ENCODE data around the gene CREB3L2. TPM values are rescaled to one million over a fixed set of nuclear protein-coding genes. Genes with fewer than 3 reads are reported as not detected.

Gene CREB3L2
- total RNA-seq, 1 donor from 2014 or later = 50.6 TPM

DNA sequence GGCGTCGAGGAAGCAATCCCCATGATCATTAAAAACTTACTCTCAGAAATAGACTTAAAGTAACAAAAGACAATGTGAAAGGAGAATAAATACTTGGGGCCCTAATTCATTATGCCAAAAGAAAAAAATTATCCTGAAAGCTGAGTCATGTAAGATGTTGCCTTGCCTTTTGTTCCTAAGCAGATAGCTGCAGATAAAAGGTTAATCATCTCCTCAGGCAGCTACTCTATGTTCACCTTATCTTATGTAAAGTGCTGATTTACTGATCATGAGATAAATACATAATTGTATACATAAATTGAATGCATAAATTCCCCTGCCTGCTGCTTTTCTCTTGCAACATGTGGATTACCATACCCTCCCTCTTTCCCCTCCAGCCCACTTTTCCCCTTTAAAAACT is 28.1 kb upstream of the CREB3L2 start:
- Mint-ChIP-seq H3K4me1 (ENCODE audit: unreplicated experiment) (no peaks in the 10 kb centered on the region), H3K27me3 (ENCODE audit: unreplicated experiment) (no peaks in the 10 kb centered on the region), H3K36me3 (ENCODE audit: low read depth, unreplicated experiment) (peaks cover 8% of the 10 kb centered on the region), H3K9me3 (ENCODE audit: unreplicated experiment) (peaks cover 8% of the 10 kb centered on the region), H3K4me3 (ENCODE audit: unreplicated experiment) (no peak overlapping the region), H3K27ac (ENCODE audit: unreplicated experiment) (no peak overlapping the region)
- TF ChIP-seq, protein P1, sequence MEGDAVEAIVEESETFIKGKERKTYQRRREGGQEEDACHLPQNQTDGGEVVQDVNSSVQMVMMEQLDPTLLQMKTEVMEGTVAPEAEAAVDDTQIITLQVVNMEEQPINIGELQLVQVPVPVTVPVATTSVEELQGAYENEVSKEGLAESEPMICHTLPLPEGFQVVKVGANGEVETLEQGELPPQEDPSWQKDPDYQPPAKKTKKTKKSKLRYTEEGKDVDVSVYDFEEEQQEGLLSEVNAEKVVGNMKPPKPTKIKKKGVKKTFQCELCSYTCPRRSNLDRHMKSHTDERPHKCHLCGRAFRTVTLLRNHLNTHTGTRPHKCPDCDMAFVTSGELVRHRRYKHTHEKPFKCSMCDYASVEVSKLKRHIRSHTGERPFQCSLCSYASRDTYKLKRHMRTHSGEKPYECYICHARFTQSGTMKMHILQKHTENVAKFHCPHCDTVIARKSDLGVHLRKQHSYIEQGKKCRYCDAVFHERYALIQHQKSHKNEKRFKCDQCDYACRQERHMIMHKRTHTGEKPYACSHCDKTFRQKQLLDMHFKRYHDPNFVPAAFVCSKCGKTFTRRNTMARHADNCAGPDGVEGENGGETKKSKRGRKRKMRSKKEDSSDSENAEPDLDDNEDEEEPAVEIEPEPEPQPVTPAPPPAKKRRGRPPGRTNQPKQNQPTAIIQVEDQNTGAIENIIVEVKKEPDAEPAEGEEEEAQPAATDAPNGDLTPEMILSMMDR (IDR thresholded peaks at IDR 0.05; ENCODE audit: unreplicated experiment) = no peak
- no peak for DNase-seq (ENCODE audit: low spot score)

DNA sequence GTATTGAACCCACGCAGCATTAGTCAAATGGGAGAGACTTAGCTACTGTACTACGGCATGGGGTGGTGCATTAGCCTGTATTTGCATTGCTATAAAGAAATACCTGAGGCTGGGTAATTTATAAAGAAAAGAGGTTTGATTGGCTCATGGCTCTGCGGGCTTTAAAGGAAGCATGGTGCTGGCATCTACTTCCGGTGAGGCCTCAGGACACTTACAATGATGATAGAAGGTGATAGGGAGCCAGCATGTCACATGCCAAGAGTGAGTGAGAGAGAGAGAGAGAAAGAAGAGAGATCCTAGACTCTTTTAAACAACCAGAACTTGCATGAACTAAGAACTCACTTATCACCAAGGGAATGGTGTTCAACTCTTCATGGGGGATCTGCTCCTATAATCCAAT is 27.2 kb upstream of the CREB3L2 start:
- TF ChIP-seq, protein P1 (IDR thresholded peaks at IDR 0.05; ENCODE audit: unreplicated experiment) = no peak
- H3K36me3 Mint-ChIP-seq (ENCODE audit: low read depth, unreplicated experiment) = peaks cover 4% of the 10 kb centered on the region
- H3K27ac Mint-ChIP-seq (ENCODE audit: unreplicated experiment) = no peak overlapping the region
- peaks cover 4% of the 10 kb centered on the region for H3K9me3 Mint-ChIP-seq (ENCODE audit: unreplicated experiment)
- no peaks in the 10 kb centered on the region for H3K27me3 Mint-ChIP-seq (ENCODE audit: unreplicated experiment)
- DNase-seq (ENCODE audit: low spot score) = no peak
- H3K4me3 Mint-ChIP-seq (ENCODE audit: unreplicated experiment) = no peak overlapping the region
- H3K4me1 Mint-ChIP-seq (ENCODE audit: unreplicated experiment) = no peaks in the 10 kb centered on the region

DNA sequence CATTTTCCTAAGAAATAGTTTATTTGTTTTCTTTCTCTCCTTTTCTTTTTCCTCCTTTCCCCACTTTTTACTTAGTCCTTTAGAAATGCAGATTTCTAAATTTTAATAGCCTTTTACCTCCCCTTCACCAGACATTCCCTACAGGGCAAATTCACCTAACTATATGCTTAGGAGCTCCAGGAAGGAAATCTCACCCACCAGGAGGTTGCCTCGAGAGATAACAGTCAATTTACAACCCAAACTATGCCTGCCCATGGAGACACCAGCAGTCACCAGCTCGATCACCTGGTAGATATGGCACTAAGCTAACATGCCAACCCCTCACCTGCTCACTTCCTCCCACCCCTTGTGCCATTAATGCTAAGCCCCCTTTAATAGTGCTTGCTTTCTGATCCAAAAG is 25.2 kb upstream of the CREB3L2 start:
- H3K4me3 Mint-ChIP-seq (ENCODE audit: unreplicated experiment) = no peak overlapping the region
- peaks cover 4% of the 10 kb centered on the region for H3K9me3 Mint-ChIP-seq (ENCODE audit: unreplicated experiment)
- no peak for DNase-seq (ENCODE audit: low spot score)
- no peaks in the 10 kb centered on the region for H3K36me3 Mint-ChIP-seq (ENCODE audit: low read depth, unreplicated experiment)
- H3K27me3 Mint-ChIP-seq (ENCODE audit: unreplicated experiment) = no peaks in the 10 kb centered on the region
- H3K27ac Mint-ChIP-seq (ENCODE audit: unreplicated experiment) = no peak overlapping the region
- TF ChIP-seq, protein P1 (IDR thresholded peaks at IDR 0.05; ENCODE audit: unreplicated experiment) = no peak
- no peaks in the 10 kb centered on the region for H3K4me1 Mint-ChIP-seq (ENCODE audit: unreplicated experiment)

DNA sequence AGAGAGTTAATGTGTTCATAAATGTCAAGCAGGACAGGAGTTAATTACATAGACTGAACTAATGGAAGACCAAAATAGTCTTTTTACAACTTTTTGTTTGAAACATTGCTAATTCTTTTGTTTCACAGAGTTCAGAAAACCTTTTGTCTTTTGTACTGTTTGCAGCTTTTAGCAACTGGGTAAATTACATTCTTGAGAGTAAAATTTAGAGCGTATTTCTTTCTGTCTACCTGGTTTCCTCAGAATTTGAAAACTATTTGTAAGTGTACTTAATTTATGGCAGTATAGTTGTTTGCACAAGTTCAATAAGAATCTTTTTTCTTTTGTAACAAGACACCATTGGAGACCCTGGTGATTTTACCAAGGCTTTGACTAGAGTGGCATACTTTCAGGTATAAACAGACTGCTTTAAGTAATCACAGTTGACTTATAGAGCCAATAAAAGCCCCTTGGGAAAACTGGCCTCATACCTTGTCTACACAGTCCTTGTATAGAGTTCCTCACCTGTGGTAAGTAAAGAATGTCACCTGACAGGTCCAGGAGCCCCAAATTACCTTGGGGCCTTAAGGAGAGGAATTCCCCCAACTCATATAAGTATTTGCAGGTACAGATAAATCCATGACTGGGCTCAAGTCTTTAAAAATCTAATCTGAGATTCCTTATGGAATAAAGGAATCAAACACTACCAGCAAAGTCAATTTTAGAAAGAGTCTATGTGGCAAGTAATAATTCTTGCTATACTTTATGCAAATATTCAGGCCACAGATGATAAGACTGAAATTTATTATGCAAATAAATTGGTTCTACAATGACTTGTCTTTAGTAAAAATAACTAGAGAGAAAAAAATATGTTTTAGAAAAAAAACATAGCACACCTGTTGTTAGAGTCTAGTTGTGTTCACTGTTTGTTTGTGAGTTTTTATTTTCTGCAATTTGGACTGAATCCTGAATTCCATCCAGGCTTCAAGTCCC is 23.6 kb upstream of the CREB3L2 start:
- no peaks in the 10 kb centered on the region for H3K4me1 Mint-ChIP-seq (ENCODE audit: unreplicated experiment)
- DNase-seq (ENCODE audit: low spot score) = no peak
- no peak overlapping the region for H3K27ac Mint-ChIP-seq (ENCODE audit: unreplicated experiment)
- H3K27me3 Mint-ChIP-seq (ENCODE audit: unreplicated experiment) = no peaks in the 10 kb centered on the region
- peaks cover 4% of the 10 kb centered on the region for H3K9me3 Mint-ChIP-seq (ENCODE audit: unreplicated experiment)
- no peak overlapping the region for H3K4me3 Mint-ChIP-seq (ENCODE audit: unreplicated experiment)
- H3K36me3 Mint-ChIP-seq (ENCODE audit: low read depth, unreplicated experiment) = no peaks in the 10 kb centered on the region
- TF ChIP-seq, protein P1 (IDR thresholded peaks at IDR 0.05; ENCODE audit: unreplicated experiment) = no peak

DNA sequence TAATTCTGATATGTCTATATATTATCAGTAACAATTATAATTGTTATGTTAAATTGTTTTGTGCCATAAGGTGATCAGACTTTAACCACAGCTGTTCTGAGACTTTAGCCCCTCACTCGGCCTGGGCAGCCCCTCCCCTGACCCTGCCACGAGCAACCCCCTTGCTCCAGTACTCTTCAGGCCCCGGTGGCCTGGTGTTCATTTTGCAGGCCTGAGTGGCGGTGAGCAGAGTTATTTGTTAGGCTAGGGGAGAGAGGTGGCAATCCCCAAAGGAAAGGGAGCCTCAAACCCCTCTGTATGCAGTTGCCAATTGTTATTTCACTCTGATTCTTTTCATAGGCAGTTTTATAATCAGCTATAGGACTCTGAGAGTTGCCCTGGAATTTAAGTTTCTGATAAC is 22.9 kb upstream of the CREB3L2 start:
- DNase-seq (ENCODE audit: low spot score) = no peak
- H3K27ac Mint-ChIP-seq (ENCODE audit: unreplicated experiment) = no peak overlapping the region
- H3K27me3 Mint-ChIP-seq (ENCODE audit: unreplicated experiment) = no peaks in the 10 kb centered on the region
- no peak overlapping the region for H3K4me3 Mint-ChIP-seq (ENCODE audit: unreplicated experiment)
- H3K36me3 Mint-ChIP-seq (ENCODE audit: low read depth, unreplicated experiment) = no peaks in the 10 kb centered on the region
- TF ChIP-seq, protein P1 (IDR thresholded peaks at IDR 0.05; ENCODE audit: unreplicated experiment) = no peak
- peaks cover 4% of the 10 kb centered on the region for H3K9me3 Mint-ChIP-seq (ENCODE audit: unreplicated experiment)
- no peaks in the 10 kb centered on the region for H3K4me1 Mint-ChIP-seq (ENCODE audit: unreplicated experiment)
